Sigmoid colon (tissue), 7 donors: Measurements from ENCODE around the gene PTPN11. TPM values are rescaled to one million over a fixed set of nuclear protein-coding genes. Genes with fewer than 3 reads are reported as not detected.

Source experiments
- DNase-seq: peaks from one replicate; pipeline ENCODE4 v3.0.0-alpha.2; 2019
- H3K27ac ChIP-seq, 4 donors: fragments of 200-600 bp; sonication (generic); one replicate each; pipeline ENCODE4 v1.5.1; 2016 to 2019; ENCODE audit warnings: mild to moderate bottlenecking in 1 of 4
- H3K27me3 ChIP-seq, 3 donors: fragments of 200-600 bp; sonication (generic); one replicate each; pipeline ENCODE4 v1.5.1; 2019; ENCODE audit warnings: mild to moderate bottlenecking in 1 of 3
- H3K36me3 ChIP-seq, 4 donors: fragments of 200-600 bp; sonication (generic); one replicate each; pipeline ENCODE4 v1.5.1; 2016 to 2019
- H3K4me1 ChIP-seq, 4 donors: fragments of 200-600 bp; sonication (generic); one replicate each; pipeline ENCODE4 v1.5.1; 2017 to 2019
- H3K4me3 ChIP-seq, 4 donors: fragments of 200-600 bp; sonication (generic); one replicate each; pipeline ENCODE4 v1.5.1; 2017 to 2019; ENCODE audit warnings: mild to moderate bottlenecking in 2 of 4, moderate library complexity in 1 of 4
- H3K9me3 ChIP-seq, 4 donors: fragments of 200-600 bp in 3 of 4; sonication (generic) in 3 of 4; one replicate each; pipeline versions ENCODE4 v1.5.1 to v1.6.1; 2013 to 2019
- CTCF ChIP-seq, 4 experiments: fragments of 450-650 bp in 3 of 4; fragments of 200-600 bp in 1 of 4; IDR thresholded peaks; one replicate each; pipeline ENCODE4 v1.5.1; 2016 to 2019; ENCODE audit warnings: antibody characterized with exemption in 4 of 4, mild to moderate bottlenecking in 3 of 4, moderate library complexity in 2 of 4
- EP300 ChIP-seq, 4 donors: sonication (generic); formaldehyde crosslinking; IDR thresholded peaks; one replicate each; pipeline ENCODE4 v1.6.1; 2017; ENCODE audit warnings: antibody characterized with exemption in 4 of 4
- POLR2A ChIP-seq, 2 donors: fragments of 450-650 bp; IDR thresholded peaks; one replicate each; pipeline ENCODE4 v1.6.1; 2016; ENCODE audit warnings: antibody characterized with exemption in 2 of 2, mild to moderate bottlenecking in 2 of 2, moderate library complexity in 2 of 2
- POLR2AphosphoS5 ChIP-seq, 4 donors: sonication (generic); formaldehyde crosslinking; IDR thresholded peaks; one replicate each; pipeline ENCODE4 v1.6.1; 2017; ENCODE audit warnings: antibody characterized with exemption in 4 of 4
- WGBS, 2 donors: extraction: QIAGEN DNeasy Blood & Tissue Kit; methylation state at CpG; one replicate each; pipeline ENCODE4 v1.1.7; 2013; 5-methylcytosine and 5-hydroxymethylcytosine counted together
- intact Hi-C: fragments of 100-400 bp; cut with DNase I; formaldehyde crosslinking; loops from one replicate; pipeline ENCODE4 v1.15.1; 2023
- polyA plus RNA-seq, 3 donors: library from polyadenylated mRNA; stranded (reverse); fragments of 200-250 nt; gene quantifications; one replicate each; pipeline ENCODE4 v1.2.3, GENCODE V29; 2013
- total RNA-seq, 4 donors: library from RNA; depleted of rRNA; stranded (reverse); fragments of >200 nt; gene quantifications; one replicate each; pipeline ENCODE4 v1.1.0, GENCODE V29; 2016
- donor health status: healthy with polysubstance abuse.
- donor health status: Bipolar disorder and iron deficiency.
- donor health status: healthy.

PTPN11 gene
- total RNA-seq (100 to 1,000 TPM in 1 of 4 donors, 10 to 100 TPM in 3; 81.6 to 111 (median 94.7) TPM), polyA plus RNA-seq (10 to 100 TPM; 30.3 to 33.6 (median 31.4) TPM)

DNA sequence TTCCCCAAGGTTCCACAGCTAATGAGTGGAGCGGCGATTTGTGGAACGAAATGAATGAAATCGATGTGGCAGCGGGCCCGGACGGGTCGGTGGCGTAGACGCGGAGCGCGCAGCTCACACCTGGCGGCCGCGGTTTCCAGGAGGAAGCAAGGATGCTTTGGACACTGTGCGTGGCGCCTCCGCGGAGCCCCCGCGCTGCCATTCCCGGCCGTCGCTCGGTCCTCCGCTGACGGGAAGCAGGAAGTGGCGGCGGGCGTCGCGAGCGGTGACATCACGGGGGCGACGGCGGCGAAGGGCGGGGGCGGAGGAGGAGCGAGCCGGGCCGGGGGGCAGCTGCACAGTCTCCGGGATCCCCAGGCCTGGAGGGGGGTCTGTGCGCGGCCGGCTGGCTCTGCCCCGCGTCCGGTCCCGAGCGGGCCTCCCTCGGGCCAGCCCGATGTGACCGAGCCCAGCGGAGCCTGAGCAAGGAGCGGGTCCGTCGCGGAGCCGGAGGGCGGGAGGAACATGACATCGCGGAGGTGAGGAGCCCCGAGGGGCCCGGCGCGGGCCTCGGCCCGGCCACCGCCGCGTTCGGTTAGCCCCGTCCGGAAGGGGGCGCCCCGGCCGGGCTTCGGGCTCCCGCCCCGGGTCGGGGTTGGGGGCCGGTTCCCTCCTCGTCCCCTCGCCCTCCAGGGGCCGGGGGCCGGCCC, at the start of gene PTPN11:
Gene PTPN11, plus strand, starts transcription at position 340 of the 689 bp plus-strand sequence. Its CDS starts 165 bp downstream, at position 505.
- peak; percentile 69 to 75 for TF ChIP-seq POLR2A (IDR thresholded peaks at IDR 0.05)
- TF ChIP-seq CTCF (IDR thresholded peaks at IDR 0.05), result peak in 1 of 4 experiments; percentile 32
- TF ChIP-seq POLR2AphosphoS5 (IDR thresholded peaks at IDR 0.05), result peak; percentile 86 to 97 (median 96)
- peak in 1 of 4 donors; percentile 20 for TF ChIP-seq EP300 (IDR thresholded peaks at IDR 0.05)
- Histone ChIP-seq H3K9me3 (no peaks in the 10 kb centered on the region), H3K4me3 (peak within 1 kb of the TSS; percentile 78 to 98 (median 84)), H3K4me1 (peaks cover 0 to 44% (median 30%) of the 10 kb centered on the region in 4 donors), H3K27ac (peak within 1 kb of the TSS; percentile 94 to 98 (median 96)), H3K36me3 (no peaks in the 10 kb centered on the region), H3K27me3 (no peaks in the 10 kb centered on the region)
- 0 to 1% methylated on average over 89 of the region's 89 CpGs for WGBS, 2 donors
- intact Hi-C loops, result no loop called here
- peak; percentile 93 for DNase-seq

DNA sequence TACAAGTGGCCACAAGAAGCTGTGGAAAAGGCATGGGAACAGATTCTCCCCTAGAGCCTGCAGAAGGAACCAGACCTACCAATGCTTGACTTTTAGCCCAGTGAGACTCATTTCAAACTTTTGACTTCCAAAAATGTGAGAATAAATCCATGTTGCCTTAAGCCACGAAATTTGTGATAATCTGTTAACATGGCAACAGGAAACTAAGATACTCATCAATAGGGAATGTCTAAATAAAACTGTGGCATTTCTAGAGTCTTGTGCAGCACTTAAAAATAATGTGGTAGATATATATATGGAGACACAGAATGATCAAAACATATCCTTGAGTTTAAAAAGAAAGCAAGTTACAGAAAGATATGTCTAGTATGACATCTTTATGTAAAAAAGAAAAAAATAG, 48.5 kb upstream of the PTPN11 start:
- DNase-seq, result no peak
- peaks cover 0 to 26% (median 17%) of the 10 kb centered on the region in 4 donors for H3K4me1 ChIP-seq
- TF ChIP-seq POLR2A (IDR thresholded peaks at IDR 0.05) (no peak), POLR2AphosphoS5 (IDR thresholded peaks at IDR 0.05) (no peak), EP300 (IDR thresholded peaks at IDR 0.05) (no peak), CTCF (IDR thresholded peaks at IDR 0.05) (no peak)
- no peaks in the 10 kb centered on the region for H3K9me3 ChIP-seq
- peak overlapping the region in 2 of 4 donors; percentile 66 to 76 for H3K27ac ChIP-seq
- intact Hi-C loops, result no loop called here
- H3K27me3 ChIP-seq, result no peaks in the 10 kb centered on the region
- 55 to 61% methylated on average over 1 of the region's 1 CpG for WGBS, 2 donors
- no peak overlapping the region for H3K4me3 ChIP-seq
- no peaks in the 10 kb centered on the region for H3K36me3 ChIP-seq

DNA sequence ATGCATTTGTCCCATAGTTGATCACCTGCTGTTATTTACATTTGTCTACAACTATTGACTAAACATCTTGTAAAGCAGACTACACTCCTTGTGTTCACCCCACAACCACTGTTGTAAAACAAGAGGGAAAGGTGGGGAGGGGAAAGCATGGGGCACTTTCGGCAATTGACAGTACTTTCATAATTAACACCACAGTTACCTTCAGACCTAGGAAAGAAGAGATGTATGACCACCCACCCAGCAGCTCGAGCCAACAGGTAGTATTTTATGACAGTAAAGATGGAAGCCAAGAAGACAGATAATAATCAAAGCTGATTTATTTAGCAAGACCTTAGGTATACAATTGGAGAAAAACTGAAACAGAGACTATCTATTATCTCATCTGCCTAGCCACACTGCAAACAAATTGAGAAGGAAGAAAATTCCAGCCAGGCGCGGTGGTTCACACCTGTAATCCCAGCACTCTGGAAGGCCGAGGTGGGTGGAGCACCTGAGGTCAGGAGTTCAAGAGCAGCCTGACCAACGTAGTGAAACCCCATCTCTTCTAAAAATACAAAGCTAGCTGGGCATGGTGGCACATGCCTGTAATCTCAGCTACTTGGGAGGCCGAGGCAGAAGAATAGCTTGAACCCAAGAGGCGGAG, 47.8 kb upstream of the PTPN11 start:
- TF ChIP-seq EP300 (IDR thresholded peaks at IDR 0.05) (no peak), POLR2AphosphoS5 (IDR thresholded peaks at IDR 0.05) (no peak), CTCF (IDR thresholded peaks at IDR 0.05) (no peak), POLR2A (IDR thresholded peaks at IDR 0.05) (no peak)
- intact Hi-C loops, result no loop called here
- H3K4me1 ChIP-seq, result peaks cover 0 to 26% (median 17%) of the 10 kb centered on the region in 4 donors
- H3K27ac ChIP-seq, result no peak overlapping the region
- 39 to 68% methylated on average over 8 of the region's 8 CpGs for whole genome bisulfite sequencing, 2 donors
- DNase-seq, result no peak
- no peaks in the 10 kb centered on the region for H3K27me3 ChIP-seq
- no peaks in the 10 kb centered on the region for H3K9me3 ChIP-seq
- no peaks in the 10 kb centered on the region for H3K36me3 ChIP-seq
- no peak overlapping the region for H3K4me3 ChIP-seq

GRCh38 chr12:112374166-112374740, 44.5 kb upstream of the PTPN11 start:
- WGBS, 2 donors, result 90 to 91% methylated on average over 3 of the region's 3 CpGs
- intact Hi-C loops, result no loop called here
- H3K27ac ChIP-seq, result no peak overlapping the region

More at GRCh38 chr12:112374166-112374740, 44.5 kb upstream of the PTPN11 start:
- no peak for DNase-seq
- TF ChIP-seq POLR2AphosphoS5 (IDR thresholded peaks at IDR 0.05) (no peak), EP300 (IDR thresholded peaks at IDR 0.05) (no peak), POLR2A (IDR thresholded peaks at IDR 0.05) (no peak), CTCF (IDR thresholded peaks at IDR 0.05) (no peak)
- Histone ChIP-seq H3K4me3 (no peak overlapping the region), H3K9me3 (no peaks in the 10 kb centered on the region), H3K36me3 (no peaks in the 10 kb centered on the region), H3K4me1 (peaks cover 0 to 27% (median 18%) of the 10 kb centered on the region in 4 donors), H3K27me3 (no peaks in the 10 kb centered on the region)
